NCI-H1436 treated with DMSO at 0.1 percent for 48 hours (cell line): ENCODE data around the gene RAD51B.

ENCODE experiments used
- DNase-seq: peaks from one replicate; lab custom pipeline; 2025; lab: John Stamatoyannopoulos, UW

The RAD51B gene

GRCh38 chr14:68468437-68469207 is 649.0 kb downstream of the RAD51B start:
- DNase-seq = no peak

- no peak for DNase-seq
Observed at GRCh38 chr14:68469208-68469713, 649.7 kb downstream of the RAD51B start.

DNA sequence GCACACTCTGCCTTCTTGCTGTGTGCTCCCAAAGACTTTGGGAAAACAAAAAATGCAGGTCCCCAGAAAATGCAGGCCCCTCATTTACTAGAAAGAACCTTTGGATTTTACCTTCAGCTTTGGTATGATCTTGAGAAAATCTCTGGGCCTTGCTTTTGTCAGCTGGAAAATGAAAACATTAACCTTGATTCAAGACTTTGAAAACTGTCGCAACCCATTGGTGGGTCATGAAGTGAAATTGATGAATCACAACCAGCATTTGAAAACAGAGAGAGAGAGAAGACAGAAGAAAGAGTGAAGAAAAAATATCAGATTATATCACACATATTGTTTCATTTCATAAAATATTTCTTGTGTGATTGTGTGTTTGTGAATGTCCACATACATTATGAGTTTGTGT is 650.8 kb downstream of the RAD51B start:
- DNase-seq = no peak

- DNase-seq = no peak
Observed at GRCh38 chr14:68471029-68471963, 651.7 kb downstream of the RAD51B start.

- DNase-seq = no peak
Observed at GRCh38 chr14:68471964-68472508, 652.5 kb downstream of the RAD51B start.

GRCh38 chr14:68473069-68473468 is 653.5 kb downstream of the RAD51B start:
- no peak for DNase-seq

DNA sequence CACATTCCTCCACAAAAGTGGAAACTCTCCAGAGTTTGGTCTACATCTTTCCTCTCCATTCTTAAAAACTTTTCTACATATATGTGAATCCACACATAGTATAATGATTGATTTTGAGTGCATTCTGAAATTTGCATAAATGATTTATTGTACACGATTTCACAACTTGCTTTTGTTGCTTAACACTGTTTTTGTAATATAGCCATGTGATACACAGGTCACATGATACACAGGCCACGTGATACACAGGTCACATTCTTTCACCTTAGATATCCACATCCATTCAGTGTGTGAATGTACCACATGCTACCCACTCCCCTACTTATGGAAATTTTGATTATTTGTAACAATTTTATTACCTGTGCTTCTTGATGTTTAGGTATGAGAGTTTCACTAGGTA is 654.2 kb downstream of the RAD51B start:
- DNase-seq = no peak

GRCh38 chr14:68474741-68475140 is 655.2 kb downstream of the RAD51B start:
- DNase-seq = no peak

DNA sequence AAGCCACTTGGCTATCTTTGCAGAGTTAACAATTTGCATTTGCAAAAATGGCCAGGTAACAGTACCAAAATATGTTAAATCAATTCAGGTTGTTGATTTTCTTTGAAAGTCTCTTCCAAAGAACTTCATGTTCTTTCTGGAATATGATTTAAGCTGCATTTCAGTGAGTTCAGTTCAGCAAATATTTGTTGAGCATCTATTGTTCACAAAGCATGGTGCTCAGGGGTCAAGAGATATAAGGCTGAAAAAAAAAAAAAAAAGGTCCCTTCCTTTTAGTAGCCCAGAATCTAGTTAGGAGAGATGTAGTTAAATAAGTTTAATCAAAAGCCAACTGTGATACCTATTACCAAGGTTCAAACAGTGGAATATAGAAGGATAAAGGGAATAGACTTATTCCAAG is 656.2 kb downstream of the RAD51B start:
- no peak for DNase-seq

- DNase-seq = no peak
Observed at GRCh38 chr14:68476212-68477109, 656.9 kb downstream of the RAD51B start.

DNA sequence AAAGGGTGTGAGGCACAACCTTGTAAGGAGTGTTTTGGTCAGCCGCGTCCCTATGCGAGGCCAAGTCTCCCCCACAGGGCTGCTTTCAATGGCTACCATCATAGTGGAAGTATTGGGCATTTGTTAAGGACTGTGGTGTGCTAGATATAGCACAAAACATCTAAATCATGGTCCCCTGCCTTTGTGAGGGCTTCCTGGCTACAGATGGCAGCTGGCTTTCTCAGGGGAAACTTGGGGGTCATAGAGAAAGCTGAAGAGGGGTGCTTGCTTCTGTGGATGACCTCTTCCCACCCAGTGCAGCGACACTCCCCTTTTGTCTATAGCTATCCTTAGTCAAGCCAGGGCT is 657.5 kb downstream of the RAD51B start:
- DNase-seq = no peak

GRCh38 chr14:68477461-68478085 is 658.0 kb downstream of the RAD51B start:
- DNase-seq = no peak

DNA sequence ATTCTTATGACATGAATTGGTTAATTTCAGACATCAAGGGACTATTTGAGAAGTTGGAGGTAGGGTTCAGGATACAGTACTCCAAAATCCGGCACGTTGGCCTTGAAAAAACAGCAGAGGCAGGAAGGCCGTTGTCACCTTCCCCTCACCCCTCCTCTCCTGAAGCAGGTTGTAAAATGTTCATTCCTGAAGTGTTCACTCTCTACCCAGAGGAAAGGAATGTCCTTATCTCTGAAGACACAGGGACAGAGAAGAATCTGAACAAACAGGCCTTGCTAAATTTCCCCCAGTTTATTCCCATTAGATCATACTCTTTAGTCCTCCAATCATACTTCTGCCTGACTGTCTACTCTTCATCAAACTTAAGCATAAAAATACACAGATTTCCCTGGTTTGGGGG is 659.7 kb downstream of the RAD51B start:
- no peak for DNase-seq

- no peak for DNase-seq
Observed at GRCh38 chr14:68482018-68482417, 662.4 kb downstream of the RAD51B start.

- no peak for DNase-seq
Observed at GRCh38 chr14:68482772-68483395, 663.3 kb downstream of the RAD51B start.

DNA sequence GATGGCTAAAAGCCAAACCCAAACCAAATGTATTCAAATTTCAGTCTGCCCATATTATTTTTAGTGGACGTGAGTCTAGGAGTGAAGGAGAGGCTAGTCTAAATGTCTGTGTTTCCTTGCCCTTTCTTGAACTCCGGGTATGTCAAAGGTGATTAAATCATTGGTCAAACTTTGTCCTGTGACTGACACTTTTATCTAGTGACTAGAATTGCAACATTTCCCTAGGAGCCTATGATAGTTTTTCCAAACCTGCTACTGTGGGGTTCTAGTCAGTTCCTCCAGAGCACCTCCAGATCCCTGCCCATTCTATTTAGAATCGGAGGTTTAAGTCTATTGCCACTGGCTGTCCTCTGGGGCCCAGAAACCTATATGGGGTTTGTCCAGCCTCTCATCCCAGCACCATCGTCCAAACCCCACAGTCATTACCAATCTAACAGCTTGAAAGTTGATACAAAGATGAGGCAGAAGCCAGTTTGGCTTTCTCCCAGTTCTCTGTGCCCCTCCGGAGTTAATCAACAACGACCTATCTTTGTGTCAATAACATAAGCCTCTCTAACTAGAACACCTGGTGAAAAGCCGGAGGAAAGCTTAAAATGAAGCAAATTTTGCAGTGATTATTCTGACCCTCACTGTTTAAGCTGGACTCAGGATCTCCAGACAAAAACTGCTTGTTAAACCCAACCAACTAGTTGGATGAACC is 666.6 kb downstream of the RAD51B start:
- DNase-seq = no peak

GRCh38 chr14:68486809-68487208 is 667.2 kb downstream of the RAD51B start:
- DNase-seq = no peak

DNA sequence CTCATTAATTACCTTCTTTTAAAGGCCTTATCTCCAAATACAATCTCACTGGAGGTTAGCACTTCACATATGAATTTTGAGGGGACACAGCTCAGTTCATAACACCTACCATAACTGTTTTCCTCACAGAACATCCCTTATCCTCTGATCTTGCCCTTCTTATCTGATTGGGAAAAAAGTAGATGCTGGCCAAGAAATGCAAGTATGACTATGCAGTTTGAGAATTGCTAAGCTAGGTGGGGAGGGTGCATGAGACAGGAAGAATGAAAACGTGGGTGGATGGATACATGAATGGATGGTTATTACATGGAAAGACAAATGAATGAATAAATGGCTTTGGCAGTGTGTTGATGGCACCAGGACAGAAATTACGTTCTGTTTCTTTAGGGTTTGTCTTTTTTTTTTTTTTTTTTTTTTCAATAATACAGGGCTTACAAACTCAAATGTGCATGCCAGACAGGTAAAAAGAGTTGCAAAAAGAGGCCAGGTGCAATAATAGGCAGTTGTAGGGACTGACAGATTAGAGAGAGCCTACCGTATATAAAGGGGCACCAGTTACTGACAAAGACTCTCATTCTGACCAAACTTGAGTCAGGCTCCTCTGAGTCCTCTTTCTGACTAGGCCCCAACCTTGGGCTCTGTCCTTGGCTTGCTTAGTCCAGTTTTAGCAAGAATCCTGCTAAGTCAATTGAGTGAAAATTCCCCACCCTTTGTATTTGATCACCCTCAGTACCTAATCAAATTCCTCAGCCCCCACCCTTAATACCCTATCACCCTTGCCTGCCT is 668.4 kb downstream of the RAD51B start:
- DNase-seq = no peak

GRCh38 chr14:68491793-68492192 is 672.2 kb downstream of the RAD51B start:
- DNase-seq = no peak
